ENCODE results near the gene R3HDM2. TPM values are rescaled to one million over a fixed set of nuclear protein-coding genes. Genes with fewer than 3 reads are reported as not detected.

Gene R3HDM2
- total and polyA plus RNA-seq, 10 donors: 11.3 to 90.8 (median 53.5) TPM

GRCh38 chr12:57232156-57232756 lies 198.6 kb downstream of the R3HDM2 start:
- TF ChIP-seq POLR2A (IDR thresholded peaks at IDR 0.05) (no peak), CTCF (IDR thresholded peaks at IDR 0.05 in 8 of 11, conservative IDR thresholded peaks at IDR 0.05 in 3 of 11) (no peak), POLR2AphosphoS5 (IDR thresholded peaks at IDR 0.05) (no peak)
- H3K27me3 ChIP-seq (replicated peaks in 1 of 7): peaks cover 0 to 31% (median 13%) of the 10 kb centered on the region in 7 donors
- H3K9me3 ChIP-seq: no peaks in the 10 kb centered on the region
- WGBS, 5 donors: 80 to 92% (median 91%) methylated on average over 19 of the region's 19 CpGs
- peaks cover 26 to 97% (median 75%) of the 10 kb centered on the region in 6 donors for H3K4me1 ChIP-seq
- H3K27ac ChIP-seq: peak overlapping the region in 2 of 8 donors; percentile 13 to 88
- intact Hi-C loops (cut with DNase I; ENCODE audit: low total_unique reads): no loop called here
- H3K36me3 ChIP-seq: peaks cover 0 to 48% (median 32%) of the 10 kb centered on the region in 6 donors
- no peak overlapping the region for H3K4me3 ChIP-seq
- DNase-seq: peak; percentile 71

GRCh38 chr12:57231276-57232021 lies 199.4 kb downstream of the R3HDM2 start:
- intact Hi-C loops (cut with DNase I; ENCODE audit: low total_unique reads): no loop called here
- peak overlapping the region in 1 of 8 donors; percentile 85 for H3K4me3 ChIP-seq
- H3K36me3 ChIP-seq: peaks cover 0 to 48% (median 32%) of the 10 kb centered on the region in 6 donors
- WGBS, 5 donors: 88 to 97% (median 93%) methylated on average over 10 to 13 of the region's 13 CpGs
- H3K4me1 ChIP-seq: peaks cover 26 to 97% (median 79%) of the 10 kb centered on the region in 6 donors
- H3K27ac ChIP-seq: peak overlapping the region in 4 of 8 donors; percentile 85 to 88 (median 88)
- TF ChIP-seq POLR2A (IDR thresholded peaks at IDR 0.05) (no peak), POLR2AphosphoS5 (IDR thresholded peaks at IDR 0.05) (no peak), CTCF (IDR thresholded peaks at IDR 0.05 in 8 of 11, conservative IDR thresholded peaks at IDR 0.05 in 3 of 11) (no peak)
- no peaks in the 10 kb centered on the region for H3K9me3 ChIP-seq
- peak; percentile 70 for DNase-seq
- H3K27me3 ChIP-seq (replicated peaks in 1 of 7): peaks cover 0 to 31% (median 14%) of the 10 kb centered on the region in 7 donors

- H3K4me3 ChIP-seq: peak overlapping the region; percentile 38 to 85 (median 68)
These were observed 200.3 kb downstream of the R3HDM2 start for GRCh38 chr12:57230381-57231155.

More at GRCh38 chr12:57230381-57231155, 200.3 kb downstream of the R3HDM2 start:
- intact Hi-C loops (cut with DNase I; ENCODE audit: low total_unique reads): no loop called here
- H3K9me3 ChIP-seq: no peaks in the 10 kb centered on the region
- H3K27me3 ChIP-seq (replicated peaks in 1 of 7): peaks cover 0 to 31% (median 18%) of the 10 kb centered on the region in 7 donors
- peak overlapping the region in 7 of 8 donors; percentile 81 to 89 (median 85) for H3K27ac ChIP-seq
- peak; percentile 72 for DNase-seq
- 62 to 72% (median 68%) methylated on average over 10 of the region's 10 CpGs for WGBS, 5 donors
- H3K4me1 ChIP-seq: peaks cover 26 to 97% (median 79%) of the 10 kb centered on the region in 6 donors
- TF ChIP-seq POLR2A (IDR thresholded peaks at IDR 0.05) (no peak), CTCF (IDR thresholded peaks at IDR 0.05 in 8 of 11, conservative IDR thresholded peaks at IDR 0.05 in 3 of 11) (no peak), POLR2AphosphoS5 (IDR thresholded peaks at IDR 0.05) (no peak)
- H3K36me3 ChIP-seq: peaks cover 0 to 47% (median 32%) of the 10 kb centered on the region in 6 donors
